Activated CD4-positive, alpha-beta T cell treated with anti-CD3 and anti-CD28 coated beads, Interleukin-2, Interleukin-4, amounts not matched to agents 100 ng/mL and 50 ng/mL, durations not matched to agents 16 hours and 8 hours (primary cell): Measurements from ENCODE around the gene CFH.
"Not testable (repeated sequence)": the region's sequence is repeated elsewhere in the genome, so short reads cannot be mapped to it uniquely, and the experiment has no call there.

ENCODE experiments used
- DNase-seq: peaks from one replicate; pipeline ENCODE4 v3.0.0-alpha.2; 2020; ENCODE audit warnings: low spot score

The CFH gene

GRCh38 chr1:196669051-196669450 lies 17.2 kb downstream of the CFH start:
- no peak for DNase-seq

- no peak for DNase-seq
Observed at GRCh38 chr1:196669693-196670092, 17.9 kb downstream of the CFH start.

DNA sequence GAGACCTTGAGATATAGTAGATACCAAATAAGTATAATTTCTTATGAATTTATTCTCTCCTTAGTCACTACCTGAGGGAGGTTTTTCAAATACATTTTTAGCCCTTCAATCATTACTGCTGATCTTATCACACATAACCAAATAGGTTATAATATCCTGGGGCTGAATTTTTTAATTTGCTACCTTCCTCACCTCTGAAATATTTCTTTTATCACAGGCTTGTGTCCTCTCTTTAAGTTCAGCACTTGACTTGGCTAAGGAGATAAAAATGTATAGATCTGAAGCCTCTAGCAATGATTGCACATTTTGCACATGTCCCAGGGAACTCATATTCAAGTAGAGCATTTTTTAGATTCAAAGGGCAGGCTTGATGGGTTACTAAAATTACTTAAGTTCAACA lies 23.1 kb downstream of the CFH start:
- DNase-seq, result no peak

- DNase-seq, result no peak
Observed at GRCh38 chr1:196677781-196678509, 26.1 kb downstream of the CFH start.

DNA sequence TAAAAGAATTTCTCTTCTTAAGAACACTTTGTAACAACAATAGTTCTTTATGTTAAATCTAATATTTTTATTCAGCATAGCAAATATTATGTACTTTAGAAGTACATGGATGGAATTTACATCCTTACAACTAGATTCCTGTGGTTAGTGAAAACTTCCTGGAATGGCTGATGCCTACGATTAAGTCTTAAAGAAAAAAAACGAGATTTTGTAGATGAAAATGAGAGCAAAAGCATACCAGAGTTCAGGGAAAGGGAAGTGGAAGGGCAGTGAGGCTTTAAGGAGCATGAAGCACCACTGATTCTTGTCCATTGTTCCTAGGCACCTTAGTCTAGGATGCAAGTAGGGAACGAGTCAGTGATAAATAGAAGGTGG lies 26.7 kb downstream of the CFH start:
- no peak for DNase-seq

- DNase-seq, result no peak
Observed at GRCh38 chr1:196680107-196680506, 28.3 kb downstream of the CFH start.

DNA sequence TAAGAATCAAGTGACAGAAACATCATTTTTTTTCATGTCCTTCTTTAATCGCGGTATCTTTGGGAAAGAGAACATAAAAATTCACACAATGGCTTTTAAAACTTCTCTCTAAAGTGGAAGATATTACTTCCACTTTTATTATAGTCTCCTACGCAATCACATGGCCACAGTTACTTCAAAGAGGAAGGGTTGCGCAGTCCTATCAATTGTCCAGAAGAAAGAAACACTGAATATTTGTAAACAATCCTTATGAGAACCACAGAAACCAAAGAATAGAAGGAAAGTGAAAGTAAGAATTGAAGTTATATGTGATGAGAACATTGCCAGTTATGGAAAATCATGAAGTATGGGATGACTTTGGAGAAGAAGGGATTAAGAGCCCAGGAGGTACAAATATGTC lies 32.6 kb downstream of the CFH start:
- DNase-seq, result no peak

- DNase-seq, result no peak
Observed at GRCh38 chr1:196685506-196685905, 33.7 kb downstream of the CFH start.

DNA sequence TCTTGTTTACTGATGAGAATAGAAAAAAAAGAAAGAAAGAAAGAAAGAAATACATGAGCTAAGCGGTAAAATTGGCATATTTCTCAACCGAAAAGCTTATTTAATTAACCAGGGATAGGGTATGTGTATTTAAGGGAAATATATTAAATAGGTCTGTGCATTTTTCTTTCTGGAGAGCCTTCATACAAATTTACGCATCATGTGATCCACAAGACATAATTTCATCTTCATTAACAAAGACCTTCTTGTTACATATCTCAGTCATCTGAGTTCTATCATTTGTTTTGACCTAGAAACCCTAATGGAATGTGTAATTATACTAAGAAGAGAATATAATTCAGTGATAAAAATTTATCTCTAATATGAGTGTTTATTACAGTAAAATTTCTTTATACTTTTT lies 37.2 kb downstream of the CFH start:
- DNase-seq, result no peak

GRCh38 chr1:196690582-196690981 lies 38.7 kb downstream of the CFH start:
- DNase-seq, result no peak

DNA sequence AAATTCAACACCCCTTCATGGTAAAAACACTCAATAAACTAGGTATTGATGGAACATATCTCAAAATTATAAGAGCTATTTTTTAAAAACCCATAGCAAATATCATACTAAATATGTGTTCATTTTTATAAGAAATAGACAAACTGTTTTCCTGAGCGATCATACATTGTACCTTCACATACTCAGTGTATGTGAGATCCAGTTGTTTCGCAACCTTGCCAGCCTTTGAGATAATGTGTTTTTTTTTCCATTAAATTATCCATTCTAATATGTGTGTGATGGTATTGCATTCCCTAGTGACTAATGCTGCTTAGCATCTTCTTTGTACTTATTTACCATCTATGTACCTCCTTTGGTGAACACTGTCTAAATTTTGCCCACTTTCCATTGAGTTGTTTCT lies 47.1 kb downstream of the CFH start:
- DNase-seq, result no peak

- no peak for DNase-seq
Observed at GRCh38 chr1:196701144-196701543, 49.3 kb downstream of the CFH start.

DNA sequence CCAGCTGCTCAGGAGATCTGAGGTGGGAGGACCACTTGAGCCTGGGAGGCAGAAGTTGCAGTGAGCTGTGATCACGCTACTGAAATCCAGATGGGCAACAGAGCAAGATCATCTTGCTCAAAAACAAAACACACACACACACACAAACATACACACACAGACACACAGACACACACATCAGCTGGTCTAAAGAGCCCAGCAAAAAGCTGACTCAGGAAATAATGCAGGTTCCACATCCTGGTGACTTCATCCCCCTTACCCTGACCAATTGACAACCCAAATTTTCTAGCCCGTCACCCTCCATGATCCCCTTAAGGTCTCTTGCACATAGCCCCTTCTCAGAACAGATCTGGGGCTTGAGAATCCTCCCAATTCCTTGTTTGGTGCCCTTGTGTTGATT lies 58.0 kb downstream of the CFH start:
- not testable (repeated sequence) for DNase-seq

DNA sequence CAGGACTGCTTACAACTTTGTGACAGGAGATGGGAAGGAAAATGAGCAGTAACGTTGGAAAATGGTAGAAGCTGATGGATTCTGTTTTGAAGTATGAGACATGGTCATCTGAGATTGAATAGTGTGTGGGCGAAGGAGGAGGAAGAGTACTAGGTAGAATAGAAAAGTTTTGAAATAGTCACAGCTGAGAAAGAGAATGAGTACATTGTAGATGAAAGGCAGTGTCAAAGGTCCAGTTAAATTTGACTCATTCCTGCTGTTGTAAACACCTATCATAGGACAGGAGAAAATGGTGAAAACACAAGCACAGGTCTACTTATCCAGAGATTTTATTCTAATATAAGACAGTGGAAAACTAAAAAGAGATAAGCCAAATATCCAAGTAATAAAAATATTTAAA lies 66.0 kb downstream of the CFH start:
- DNase-seq, result no peak

- DNase-seq, result peak; percentile 44
Observed at GRCh38 chr1:196723325-196724185, 71.7 kb downstream of the CFH start.

DNA sequence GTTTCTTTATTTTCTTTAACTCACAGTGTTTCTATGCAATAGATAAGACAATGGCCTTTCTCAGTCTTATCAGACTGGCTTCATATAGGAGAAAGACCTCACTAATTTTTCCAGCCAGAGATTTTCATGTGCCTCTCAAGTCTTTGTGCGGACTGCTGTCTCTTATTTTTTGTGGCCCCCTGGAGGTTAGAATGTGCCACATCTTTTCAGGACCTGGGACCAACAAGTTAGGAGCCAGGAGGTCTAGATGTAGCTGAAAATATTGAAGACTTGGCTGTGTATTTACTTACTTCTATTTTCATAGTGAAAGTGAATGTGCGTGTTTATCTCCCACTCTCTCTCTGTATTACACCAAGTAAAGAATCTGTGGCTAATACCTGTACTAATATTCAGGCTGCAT lies 80.7 kb downstream of the CFH start:
- no peak for DNase-seq

DNA sequence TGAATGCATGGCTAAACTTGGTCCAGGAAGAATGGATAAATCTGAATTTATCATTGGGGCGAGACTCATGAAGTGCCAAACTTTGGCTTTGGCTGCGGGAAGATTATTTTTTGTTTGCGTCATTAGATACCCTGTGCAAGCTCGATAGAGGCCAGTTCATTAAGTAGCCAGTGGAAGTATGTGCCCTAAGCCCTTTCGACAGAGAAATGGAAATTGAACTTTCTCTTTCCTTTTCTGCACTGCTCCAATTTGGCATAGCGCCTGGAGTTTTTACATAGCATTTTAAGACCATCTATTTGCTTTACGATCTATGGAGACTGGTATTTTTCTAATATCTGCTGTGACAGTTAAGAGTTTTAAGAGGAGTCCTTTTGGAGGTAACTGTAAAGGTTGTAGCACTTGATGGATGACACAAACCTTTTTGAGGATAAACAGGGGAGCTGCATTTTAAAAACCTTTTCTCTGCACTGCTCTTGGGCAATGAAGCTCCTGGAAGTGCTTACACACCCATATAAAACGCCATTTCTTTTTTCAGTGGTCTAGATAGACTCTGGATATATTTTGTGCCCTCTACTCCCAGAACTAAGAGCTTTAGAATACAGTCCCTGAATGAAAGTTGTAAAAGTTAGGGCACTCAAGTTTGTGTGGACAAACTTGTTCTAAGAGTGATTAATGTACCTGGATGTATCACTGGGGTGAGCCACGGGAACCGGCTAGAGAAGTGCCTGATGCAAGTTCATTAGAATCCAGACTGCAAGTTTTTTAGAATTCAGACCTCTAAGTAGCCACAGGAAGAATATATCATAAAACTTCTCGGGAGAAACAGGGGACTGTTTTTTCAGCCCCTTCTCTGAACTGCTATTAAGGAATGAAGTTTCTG lies 81.5 kb downstream of the CFH start:
- DNase-seq, result no peak

- DNase-seq, result no peak
Observed at GRCh38 chr1:196734006-196734405, 82.2 kb downstream of the CFH start.

- DNase-seq, result no peak
Observed at GRCh38 chr1:196734460-196734859, 82.6 kb downstream of the CFH start.

- no peak for DNase-seq
Observed at GRCh38 chr1:196738730-196739129, 86.9 kb downstream of the CFH start.

GRCh38 chr1:196743244-196743643 lies 91.4 kb downstream of the CFH start:
- DNase-seq, result peak; percentile 20

GRCh38 chr1:196765019-196765740 lies 113.3 kb downstream of the CFH start:
- DNase-seq, result not testable (repeated sequence)
